ENCODE results near the gene NR2F6.
"Not testable (repeated sequence)": the region's sequence is repeated elsewhere in the genome, so short reads cannot be mapped to it uniquely, and the experiment has no call there.

The NR2F6 gene

GRCh38 chr19:17197666-17198065 is 48.1 kb downstream of the NR2F6 start:
- DNase-seq (ENCODE audit: low read depth): no peak

GRCh38 chr19:17196610-17197009 is 49.1 kb downstream of the NR2F6 start:
- H3K4me3 ChIP-seq (ENCODE audit: low read depth, low read length): no peak overlapping the region
- no peak for DNase-seq (ENCODE audit: low read depth)
- no peak for TF ChIP-seq CTCF (IDR thresholded peaks at IDR 0.05; ENCODE audit: low read depth, low read length, missing control alignments)

More at GRCh38 chr19:17197666-17198065, 48.1 kb downstream of the NR2F6 start:
- TF ChIP-seq CTCF (IDR thresholded peaks at IDR 0.05; ENCODE audit: low read depth, low read length, missing control alignments): no peak
- H3K4me3 ChIP-seq (ENCODE audit: low read depth, low read length): no peak overlapping the region

- no peak overlapping the region for H3K4me3 ChIP-seq (ENCODE audit: low read depth, low read length)
- no peak for DNase-seq (ENCODE audit: low read depth)
These were observed 50.6 kb downstream of the NR2F6 start for GRCh38 chr19:17195106-17195505.

GRCh38 chr19:17194608-17195007 is 51.1 kb downstream of the NR2F6 start:
- no peak for TF ChIP-seq CTCF (IDR thresholded peaks at IDR 0.05; ENCODE audit: low read depth, low read length, missing control alignments)

More at GRCh38 chr19:17195106-17195505, 50.6 kb downstream of the NR2F6 start:
- TF ChIP-seq CTCF (IDR thresholded peaks at IDR 0.05; ENCODE audit: low read depth, low read length, missing control alignments): no peak

GRCh38 chr19:17192751-17193150 is 53.0 kb downstream of the NR2F6 start:
- no peak overlapping the region for H3K4me3 ChIP-seq (ENCODE audit: low read depth, low read length)
- DNase-seq (ENCODE audit: low read depth): no peak
- no peak for TF ChIP-seq CTCF (IDR thresholded peaks at IDR 0.05; ENCODE audit: low read depth, low read length, missing control alignments)

More at GRCh38 chr19:17194608-17195007, 51.1 kb downstream of the NR2F6 start:
- no peak overlapping the region for H3K4me3 ChIP-seq (ENCODE audit: low read depth, low read length)
- no peak for DNase-seq (ENCODE audit: low read depth)

- DNase-seq (ENCODE audit: low read depth); H3K4me3 ChIP-seq (ENCODE audit: low read depth, low read length): not testable (repeated sequence)
These were observed 54.0 kb downstream of the NR2F6 start for GRCh38 chr19:17191736-17192135.

GRCh38 chr19:17185590-17185989 is 60.1 kb downstream of the NR2F6 start:
- no peak for TF ChIP-seq CTCF (IDR thresholded peaks at IDR 0.05; ENCODE audit: low read depth, low read length, missing control alignments)
- no peak overlapping the region for H3K4me3 ChIP-seq (ENCODE audit: low read depth, low read length)
- no peak for DNase-seq (ENCODE audit: low read depth)
